ENCODE results near the gene GFPT1. TPM values are rescaled to one million over a fixed set of nuclear protein-coding genes. Genes with fewer than 3 reads are reported as not detected.

The GFPT1 gene
- total and polyA plus RNA-seq, 12 donors, result 5.5 to 96.5 (median 29.0) TPM

DNA sequence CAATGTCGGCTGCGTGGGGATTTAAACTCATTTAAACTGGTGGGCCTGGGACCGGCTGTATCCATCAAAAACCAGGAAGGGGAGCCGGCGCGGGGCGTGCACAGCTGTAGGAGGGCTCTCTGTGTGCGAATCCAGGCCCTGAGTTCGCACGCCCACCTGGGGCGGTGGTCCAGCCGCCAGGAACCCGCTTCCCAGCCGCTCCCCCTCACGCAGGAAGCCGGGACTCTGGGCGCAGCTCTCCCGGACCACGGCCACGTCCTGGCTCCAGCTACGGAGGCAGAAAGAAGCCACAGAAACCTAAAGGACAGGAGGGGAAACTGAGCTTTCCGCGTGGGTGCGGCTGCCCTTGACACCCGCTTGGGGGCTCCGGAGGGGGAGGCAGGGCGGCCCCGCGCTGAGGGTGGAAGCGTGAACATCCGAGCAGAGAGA, 80.6 kb downstream of the GFPT1 start:
- Histone ChIP-seq H3K27ac (peak overlapping the region in 4 of 5 donors; percentile 7 to 83 (median 74)), H3K36me3 (replicated peaks in 1 of 2) (no peaks in the 10 kb centered on the region), H3K27me3 (no peaks in the 10 kb centered on the region), H3K4me1 (replicated peaks in 1 of 2) (peaks cover 8 to 20% of the 10 kb centered on the region in 2 donors), H3K9me3 (replicated peaks in 1 of 3) (no peaks in the 10 kb centered on the region), H3K4me3 (peak overlapping the region; percentile 38 to 80 (median 76))
- intact Hi-C loops (cut with DNase I), result loop anchor here (5.0 to 10.0 kb wide), 3 partner anchors 279 to 362 kb away; partner anchors contain the start of gene ANTXR1 (in 1 of the 2)
- DNase-seq, result peak in 3 of 7 donors; percentile 25 to 32 (median 26)
- 0 to 2% (median 1%) methylated on average over 16 to 31 of the region's 31 CpGs for WGBS, 4 donors
- TF ChIP-seq, protein P1, sequence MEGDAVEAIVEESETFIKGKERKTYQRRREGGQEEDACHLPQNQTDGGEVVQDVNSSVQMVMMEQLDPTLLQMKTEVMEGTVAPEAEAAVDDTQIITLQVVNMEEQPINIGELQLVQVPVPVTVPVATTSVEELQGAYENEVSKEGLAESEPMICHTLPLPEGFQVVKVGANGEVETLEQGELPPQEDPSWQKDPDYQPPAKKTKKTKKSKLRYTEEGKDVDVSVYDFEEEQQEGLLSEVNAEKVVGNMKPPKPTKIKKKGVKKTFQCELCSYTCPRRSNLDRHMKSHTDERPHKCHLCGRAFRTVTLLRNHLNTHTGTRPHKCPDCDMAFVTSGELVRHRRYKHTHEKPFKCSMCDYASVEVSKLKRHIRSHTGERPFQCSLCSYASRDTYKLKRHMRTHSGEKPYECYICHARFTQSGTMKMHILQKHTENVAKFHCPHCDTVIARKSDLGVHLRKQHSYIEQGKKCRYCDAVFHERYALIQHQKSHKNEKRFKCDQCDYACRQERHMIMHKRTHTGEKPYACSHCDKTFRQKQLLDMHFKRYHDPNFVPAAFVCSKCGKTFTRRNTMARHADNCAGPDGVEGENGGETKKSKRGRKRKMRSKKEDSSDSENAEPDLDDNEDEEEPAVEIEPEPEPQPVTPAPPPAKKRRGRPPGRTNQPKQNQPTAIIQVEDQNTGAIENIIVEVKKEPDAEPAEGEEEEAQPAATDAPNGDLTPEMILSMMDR (IDR thresholded peaks at IDR 0.05), result no peak
- no peak for TF ChIP-seq POLR2A (IDR thresholded peaks at IDR 0.05)

- intact Hi-C loops (cut with DNase I), result loop anchor here (5.0 to 10.0 kb wide), 3 partner anchors 279 to 361 kb away; partner anchors contain the start of gene ANTXR1 (in 1 of the 2)
- H3K27me3 ChIP-seq, result no peaks in the 10 kb centered on the region
- no peaks in the 10 kb centered on the region for H3K9me3 ChIP-seq (replicated peaks in 1 of 3)
- peak overlapping the region in 3 of 4 donors; percentile 76 to 80 (median 77) for H3K4me3 ChIP-seq
- peaks cover 8 to 20% of the 10 kb centered on the region in 2 donors for H3K4me1 ChIP-seq (replicated peaks in 1 of 2)
- WGBS, 4 donors, result 46 to 49% (median 47%) methylated on average over 12 to 17 of the region's 17 CpGs
- H3K27ac ChIP-seq, result peak overlapping the region in 3 of 5 donors; percentile 73 to 83 (median 75)
- TF ChIP-seq, protein P1 (IDR thresholded peaks at IDR 0.05), result no peak
- TF ChIP-seq POLR2A (IDR thresholded peaks at IDR 0.05), result no peak
- peak in 1 of 7 donors; percentile 19 for DNase-seq
- H3K36me3 ChIP-seq (replicated peaks in 1 of 2), result no peaks in the 10 kb centered on the region
These were observed 81.2 kb downstream of the GFPT1 start for GRCh38 chr2:69305712-69306392.

GRCh38 chr2:69305166-69305565, 81.9 kb downstream of the GFPT1 start:
- no peak for DNase-seq
- Histone ChIP-seq H3K27me3 (no peaks in the 10 kb centered on the region), H3K36me3 (replicated peaks in 1 of 2) (no peaks in the 10 kb centered on the region), H3K27ac (no peak overlapping the region), H3K9me3 (replicated peaks in 1 of 3) (no peaks in the 10 kb centered on the region), H3K4me3 (no peak overlapping the region), H3K4me1 (replicated peaks in 1 of 2) (peaks cover 8 to 16% of the 10 kb centered on the region in 2 donors)
- no peak for TF ChIP-seq POLR2A (IDR thresholded peaks at IDR 0.05)
- TF ChIP-seq, protein P1 (IDR thresholded peaks at IDR 0.05), result no peak
- intact Hi-C loops (cut with DNase I), result loop anchor here (5.0 to 10.0 kb wide), 3 partner anchors 278 to 360 kb away; partner anchors contain the start of gene ANTXR1 (in 1 of the 2)
- WGBS, 4 donors, result 90 to 93% (median 92%) methylated on average over 2 to 7 of the region's 7 CpGs

DNA sequence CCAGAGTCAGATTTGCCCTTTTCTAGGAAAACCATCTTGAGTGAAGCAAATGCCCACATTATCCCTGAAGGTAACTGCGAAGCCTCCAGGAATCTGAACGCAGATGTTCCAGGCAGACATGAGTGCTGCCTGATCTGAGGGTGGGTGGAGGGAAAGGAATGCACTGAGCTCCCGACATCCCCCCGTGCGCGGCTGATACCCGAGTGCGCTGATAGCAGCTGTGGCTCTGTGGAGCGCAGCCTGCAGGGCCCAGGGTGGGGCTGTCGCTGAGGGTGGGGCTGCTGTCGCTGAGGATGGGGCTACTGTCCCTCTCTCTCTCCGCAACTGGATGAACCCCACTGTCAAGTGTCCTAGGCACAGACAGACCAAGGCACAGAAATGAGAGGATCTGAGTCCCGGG, 82.4 kb downstream of the GFPT1 start:
- TF ChIP-seq, protein P1 (IDR thresholded peaks at IDR 0.05), result no peak
- no peak for TF ChIP-seq POLR2A (IDR thresholded peaks at IDR 0.05)
- no peaks in the 10 kb centered on the region for H3K9me3 ChIP-seq (replicated peaks in 1 of 3)
- no peak overlapping the region for H3K27ac ChIP-seq
- intact Hi-C loops (cut with DNase I), result loop anchor here (5.0 to 10.0 kb wide), 3 partner anchors 277 to 360 kb away; partner anchors contain the start of gene ANTXR1 (in 1 of the 2)
- H3K4me3 ChIP-seq, result no peak overlapping the region
- no peaks in the 10 kb centered on the region for H3K36me3 ChIP-seq (replicated peaks in 1 of 2)
- WGBS, 4 donors, result 85 to 88% (median 88%) methylated on average over 3 to 13 of the region's 13 CpGs
- peaks cover 8 to 12% of the 10 kb centered on the region in 2 donors for H3K4me1 ChIP-seq (replicated peaks in 1 of 2)
- H3K27me3 ChIP-seq, result no peaks in the 10 kb centered on the region
- DNase-seq, result no peak

All from adrenal gland (tissue), 12 donors.